Kidney capillary endothelial cell (primary cell): ENCODE measurements around the gene RASGRF1.
"Not testable (repeated sequence)": the region's sequence is repeated elsewhere in the genome, so short reads cannot be mapped to it uniquely, and the experiment has no call there.

Experiments used
- DNase-seq: peaks from one replicate; pipeline ENCODE4 v3.0.0-alpha.2; 2018; ENCODE audit warnings: low spot score

The RASGRF1 gene

GRCh38 chr15:79090487-79091203, at the start of gene RASGRF1:
RASGRF1 (minus strand) TSS chr15:79090780; CDS start chr15:79090498, 282 bp downstream.
- no peak for DNase-seq

GRCh38 chr15:79136434-79137046, 46.0 kb upstream of the RASGRF1 start:
- no peak for DNase-seq

- no peak for DNase-seq
Observed at GRCh38 chr15:79133309-79133708, 42.7 kb upstream of the RASGRF1 start.

- no peak for DNase-seq
Observed at GRCh38 chr15:79132770-79133169, 42.2 kb upstream of the RASGRF1 start.

GRCh38 chr15:79132361-79132760, 41.8 kb upstream of the RASGRF1 start:
- DNase-seq, result no peak

GRCh38 chr15:79130535-79131130, 40.1 kb upstream of the RASGRF1 start:
- DNase-seq, result no peak

GRCh38 chr15:79129235-79129634, 38.7 kb upstream of the RASGRF1 start:
- DNase-seq, result no peak

GRCh38 chr15:79128556-79128955, 38.0 kb upstream of the RASGRF1 start:
- no peak for DNase-seq

GRCh38 chr15:79124388-79124787, 33.8 kb upstream of the RASGRF1 start:
- no peak for DNase-seq

- no peak for DNase-seq
Observed at GRCh38 chr15:79122991-79123390, 32.4 kb upstream of the RASGRF1 start.

GRCh38 chr15:79122391-79122790, 31.8 kb upstream of the RASGRF1 start:
- DNase-seq, result no peak

GRCh38 chr15:79121571-79121970, 31.0 kb upstream of the RASGRF1 start:
- no peak for DNase-seq

GRCh38 chr15:79117442-79118204, 27.0 kb upstream of the RASGRF1 start:
- no peak for DNase-seq

GRCh38 chr15:79116771-79117170, 26.2 kb upstream of the RASGRF1 start:
- DNase-seq, result no peak

- no peak for DNase-seq
Observed at GRCh38 chr15:79115986-79116665, 25.5 kb upstream of the RASGRF1 start.

- no peak for DNase-seq
Observed at GRCh38 chr15:79113831-79114230, 23.3 kb upstream of the RASGRF1 start.

GRCh38 chr15:79111404-79111803, 20.8 kb upstream of the RASGRF1 start:
- DNase-seq, result not testable (repeated sequence)

- DNase-seq, result no peak
Observed at GRCh38 chr15:79105141-79105540, 14.6 kb upstream of the RASGRF1 start.

- no peak for DNase-seq
Observed at GRCh38 chr15:79102595-79102994, 12.0 kb upstream of the RASGRF1 start.

GRCh38 chr15:79101866-79102581, 11.4 kb upstream of the RASGRF1 start:
- no peak for DNase-seq

GRCh38 chr15:79099692-79100091, 9.1 kb upstream of the RASGRF1 start:
- no peak for DNase-seq
